HG03558 (cell line): ENCODE results near the gene IGFBP4.

Source experiments
- ATAC-seq: cut with Tn5 transposase; IDR thresholded peaks from one replicate; pipeline ENCODE4 v1.9.1; 2021; ENCODE audit warnings: moderate number of reproducible peaks; ENCODE audit not compliant: unreplicated experiment; ENCODE audit errors: extremely low read depth

Gene IGFBP4

DNA sequence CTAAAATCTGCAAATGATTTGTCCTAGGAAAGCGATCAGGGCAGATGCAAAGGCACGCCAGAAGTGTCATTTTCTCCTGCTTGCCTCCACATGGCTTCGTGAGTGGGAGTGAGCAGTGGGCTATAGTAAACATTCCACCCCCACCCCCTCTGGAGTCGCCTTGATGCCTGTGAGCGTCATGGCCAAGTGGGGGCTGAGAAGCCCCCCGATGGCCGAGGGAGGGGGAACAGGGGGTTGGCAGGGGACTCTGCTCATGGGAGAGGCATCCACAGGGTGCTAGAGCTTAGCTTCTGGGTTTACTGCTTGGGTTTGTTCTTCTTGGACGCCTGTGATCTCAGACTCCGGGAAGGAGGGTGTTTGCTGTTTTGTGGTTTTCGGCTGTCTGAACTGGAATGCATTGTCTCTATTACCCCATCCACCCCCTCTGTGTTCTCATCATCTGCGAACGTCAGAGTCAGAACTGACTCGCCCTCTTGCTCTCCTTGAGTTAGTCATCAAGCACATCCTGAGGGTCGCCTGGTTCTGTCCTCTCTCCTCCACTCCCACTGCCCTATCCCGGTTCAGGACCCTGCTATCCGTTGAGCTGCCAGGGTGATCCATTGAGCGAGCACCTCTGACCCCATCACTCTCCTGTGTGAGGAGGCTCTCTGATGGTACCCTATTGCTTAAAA, 42.7 kb downstream of the IGFBP4 start:
- ATAC-seq = no peak

DNA sequence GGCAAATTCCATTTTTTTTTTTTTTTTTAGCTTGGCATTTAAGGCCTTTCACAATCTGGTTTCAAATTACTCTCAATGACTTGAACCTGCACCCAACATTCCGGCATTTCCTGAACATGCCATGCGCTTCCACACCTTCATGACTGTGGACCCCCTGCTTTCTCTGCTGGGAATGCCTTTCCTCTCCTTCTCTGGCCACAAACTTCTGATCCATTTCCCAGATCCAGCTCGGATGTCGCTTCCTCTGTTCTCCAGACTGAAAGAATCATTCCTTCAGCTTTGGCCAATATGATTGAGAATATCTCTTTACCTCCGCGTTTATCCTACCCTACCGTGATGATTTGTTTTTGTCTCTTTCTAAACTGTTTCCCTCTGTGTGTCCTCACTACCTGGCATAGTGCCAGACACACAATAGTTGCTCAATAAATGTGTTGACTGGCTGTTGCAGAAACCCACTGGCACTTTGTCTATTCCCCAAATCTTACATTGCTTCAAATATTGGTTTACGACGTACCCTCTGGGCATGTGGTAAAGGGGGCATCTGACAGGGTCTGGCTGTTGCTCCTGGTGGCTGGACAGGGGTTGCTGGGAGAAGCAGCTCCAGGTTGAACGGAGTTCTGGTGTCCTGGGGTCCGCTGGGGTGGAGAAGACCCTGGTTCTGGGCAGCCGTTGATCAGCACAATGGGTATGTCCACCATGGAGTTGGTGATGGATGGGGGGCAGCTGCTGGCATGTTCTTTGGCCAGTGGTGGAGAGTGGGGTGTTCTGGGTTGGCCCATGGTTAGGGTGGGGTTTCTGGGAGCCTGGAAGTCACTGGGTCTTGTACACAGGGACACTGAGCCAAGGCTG, 43.5 kb downstream of the IGFBP4 start:
- ATAC-seq = no peak

GRCh38 chr17:40487371-40488020, 44.2 kb downstream of the IGFBP4 start:
- ATAC-seq = no peak

DNA sequence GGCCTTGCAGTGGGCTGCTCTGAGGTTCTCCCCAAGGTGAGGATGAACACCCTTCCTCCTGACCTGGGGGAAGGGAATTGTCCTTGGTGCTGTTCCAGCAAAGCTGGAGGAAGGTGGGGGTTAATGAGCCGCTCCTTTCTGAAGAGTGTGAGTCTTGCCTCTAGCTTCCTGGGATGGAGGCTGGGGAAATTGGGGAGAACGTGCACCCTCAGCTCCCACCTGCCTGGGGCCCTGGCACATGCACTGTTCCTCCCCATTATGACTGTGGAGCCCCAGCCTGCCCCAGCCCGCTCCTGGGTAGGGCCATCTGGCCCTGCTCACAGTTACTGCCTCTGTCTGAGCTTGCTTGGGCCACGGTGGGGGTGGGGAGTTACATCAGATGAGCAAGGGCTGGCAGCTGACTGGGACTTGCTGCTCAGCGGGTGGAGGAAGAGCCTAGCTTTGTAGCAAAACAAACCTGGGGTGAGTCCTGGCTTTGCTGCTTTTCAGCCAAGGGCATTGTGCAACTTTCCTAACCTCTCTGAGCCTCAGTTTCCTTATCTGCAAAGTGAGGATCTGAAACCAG, 47.1 kb downstream of the IGFBP4 start:
- no peak for ATAC-seq

- ATAC-seq = no peak
Measured at GRCh38 chr17:40490982-40491381, 47.7 kb downstream of the IGFBP4 start.

- ATAC-seq = no peak
Measured at GRCh38 chr17:40491486-40491885, 48.2 kb downstream of the IGFBP4 start.

DNA sequence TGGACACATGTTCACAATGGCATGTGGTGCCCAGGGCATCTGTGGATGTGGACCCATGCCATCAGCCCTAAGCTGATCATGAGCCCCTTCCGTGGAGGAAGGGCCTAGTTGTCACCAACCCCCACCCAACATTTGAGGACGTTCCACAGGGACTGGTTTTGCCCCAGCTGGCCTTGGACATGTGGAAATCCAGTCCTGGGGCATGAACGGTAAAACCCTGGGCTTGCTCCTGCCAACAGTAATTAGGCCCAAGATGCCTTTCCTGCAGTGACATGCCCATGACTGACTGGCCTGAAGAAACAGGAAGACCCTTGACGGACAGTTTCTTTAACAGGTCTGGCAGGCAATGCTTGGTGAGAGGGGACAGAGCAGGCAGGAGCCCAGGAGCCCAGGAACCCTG, 50.4 kb downstream of the IGFBP4 start:
- ATAC-seq = no peak

- no peak for ATAC-seq
Measured at GRCh38 chr17:40495140-40495539, 51.9 kb downstream of the IGFBP4 start.

DNA sequence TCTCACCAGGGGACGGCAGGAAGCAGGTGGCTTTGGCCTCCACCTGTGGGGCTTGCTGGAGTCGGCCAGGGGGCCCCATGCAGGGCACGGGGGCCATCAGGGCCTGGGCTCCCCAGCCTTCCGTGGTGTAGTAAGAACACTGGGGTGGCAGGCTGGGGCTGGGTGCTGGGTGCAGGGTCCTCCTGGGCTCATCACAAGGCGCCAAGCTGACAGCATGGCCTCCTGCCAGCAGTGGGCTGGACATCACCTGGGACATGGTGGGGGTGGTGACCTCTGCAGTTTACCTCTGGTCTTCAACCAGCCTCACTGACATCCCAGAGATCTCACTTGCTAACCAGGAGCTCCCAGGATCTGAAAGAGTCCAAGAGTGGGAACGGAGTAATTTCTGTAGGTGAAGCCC, 52.9 kb downstream of the IGFBP4 start:
- no peak for ATAC-seq

DNA sequence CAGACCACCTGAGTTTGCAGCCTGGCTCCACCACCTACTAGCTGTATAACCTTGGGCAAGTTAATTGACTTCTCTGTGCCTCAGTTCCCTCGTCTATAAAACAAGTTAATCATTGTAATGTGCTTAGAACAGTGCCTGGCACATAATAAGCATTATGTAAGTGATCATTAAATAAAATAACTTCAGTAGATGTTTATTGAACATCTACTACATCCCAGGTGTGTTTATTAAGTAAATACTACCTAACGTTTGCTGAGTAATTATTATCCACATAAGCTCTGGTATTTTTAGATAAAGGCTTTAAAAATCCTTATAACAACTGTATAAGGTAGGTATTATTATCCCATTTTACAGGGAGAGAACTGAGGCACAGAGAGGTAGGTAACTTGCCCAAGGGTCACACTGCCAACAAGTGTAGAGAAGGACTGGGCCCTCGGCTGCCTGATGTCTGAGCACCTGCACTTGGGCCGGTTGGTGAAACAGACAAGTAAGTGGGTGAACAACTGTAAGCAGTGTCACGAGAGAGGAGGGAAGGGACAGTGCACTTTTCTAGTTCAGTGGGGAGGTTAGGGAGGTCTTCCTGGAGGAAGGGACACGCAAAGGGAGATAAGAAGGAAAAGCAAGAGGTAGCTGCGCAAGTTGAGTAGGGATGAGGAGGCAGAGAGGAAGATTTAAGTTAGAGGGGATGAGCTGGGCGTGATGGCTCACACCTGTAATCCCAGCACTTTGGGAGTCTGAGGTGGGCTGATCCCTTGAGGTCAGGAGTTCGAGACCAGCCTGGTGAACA, 53.6 kb downstream of the IGFBP4 start:
- no peak for ATAC-seq

GRCh38 chr17:40497695-40498094, 54.4 kb downstream of the IGFBP4 start:
- no peak for ATAC-seq

GRCh38 chr17:40498281-40499084, 55.2 kb downstream of the IGFBP4 start:
- ATAC-seq = no peak

- no peak for ATAC-seq
Measured at GRCh38 chr17:40499551-40500189, 56.4 kb downstream of the IGFBP4 start.

- no peak for ATAC-seq
Measured at GRCh38 chr17:40500190-40500589, 56.9 kb downstream of the IGFBP4 start.

GRCh38 chr17:40500709-40501108, 57.5 kb downstream of the IGFBP4 start:
- ATAC-seq = no peak

DNA sequence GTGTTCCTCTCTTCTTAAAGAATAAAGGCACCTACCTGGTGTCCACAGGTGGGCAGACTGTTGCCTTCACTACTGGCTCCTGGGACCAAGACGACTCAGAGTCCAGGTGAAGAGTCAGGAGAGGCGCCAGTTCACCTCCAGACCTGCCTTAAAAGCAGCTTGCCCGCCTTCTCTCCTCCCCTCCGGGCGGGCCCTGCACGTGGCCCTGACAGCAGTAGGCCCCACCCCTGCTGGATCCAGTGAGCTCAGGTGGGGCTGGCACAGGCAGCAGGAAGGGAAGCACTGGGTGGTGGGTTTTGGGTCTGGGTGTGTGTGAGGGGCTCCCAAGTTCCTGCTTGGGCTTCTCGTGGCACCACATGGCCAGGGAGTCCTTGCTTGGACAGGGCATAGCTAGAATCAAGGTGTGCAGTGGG, 58.3 kb downstream of the IGFBP4 start, which contains the start of gene TNS4:
Gene TNS4, minus strand, starts transcription at position 125 of the 413 bp plus-strand sequence. CDS start 5,198 bp downstream, outside the sequence.
- no peak for ATAC-seq

DNA sequence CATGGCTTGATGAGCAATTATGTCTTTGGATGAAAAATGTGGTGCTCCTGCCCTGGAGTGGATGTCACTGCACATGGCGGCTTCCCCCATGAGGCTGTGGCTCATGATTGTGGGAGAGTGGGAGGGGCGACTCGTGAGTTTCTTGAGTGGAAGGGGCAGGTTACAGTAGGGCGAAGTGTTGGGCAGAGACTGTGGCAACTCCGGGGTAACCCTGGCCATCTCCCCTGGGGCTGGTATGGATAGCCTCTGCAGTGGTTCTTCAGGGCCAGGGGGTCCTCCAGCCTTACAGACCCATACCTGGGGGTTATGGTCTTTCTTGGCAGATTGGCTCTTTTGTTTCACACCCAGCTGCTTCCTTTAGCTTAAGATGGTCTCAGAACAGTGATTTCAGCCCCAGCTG, 59.5 kb downstream of the IGFBP4 start:
- ATAC-seq = no peak

- ATAC-seq = no peak
Measured at GRCh38 chr17:40503154-40503553, 59.9 kb downstream of the IGFBP4 start.

DNA sequence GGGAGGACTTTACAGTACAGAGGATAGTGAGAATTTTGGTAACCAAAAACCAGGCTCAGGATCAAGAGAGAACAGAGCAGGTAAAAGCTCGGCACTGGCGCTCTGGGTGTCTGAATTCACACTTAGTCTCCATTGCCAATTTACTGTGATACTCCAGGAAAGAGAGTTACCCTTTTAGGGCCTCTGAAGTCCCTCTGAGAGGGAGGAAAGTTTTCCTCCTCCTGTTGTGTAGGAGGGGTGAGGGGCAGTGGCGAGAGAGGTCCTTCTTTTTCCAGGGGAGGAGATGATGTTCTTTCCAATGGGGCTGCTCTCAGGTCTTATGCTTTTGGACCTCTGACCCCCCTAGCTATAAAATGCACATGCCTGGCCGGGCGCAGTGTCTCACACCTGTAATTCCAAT, 63.5 kb downstream of the IGFBP4 start:
- ATAC-seq = no peak
